Panc1 (cell line): ENCODE measurements around the gene PANK4.

Experiments used
- CTCF ChIP-seq: fragments of 450-650 bp; IDR thresholded peaks from 2 replicates; pipeline ENCODE4 v1.5.1; 2017; ENCODE audit warnings: mild to moderate bottlenecking
- POLR2AphosphoS5 ChIP-seq: IDR thresholded peaks from 2 replicates; pipeline ENCODE4 v1.6.1; 2012; ENCODE audit warnings: mild to moderate bottlenecking, low read depth, low read length, moderate library complexity
- TCF7L2 ChIP-seq: IDR thresholded peaks from 2 replicates; pipeline ENCODE4 v1.6.1; 2011; ENCODE audit warnings: mild to moderate bottlenecking, low read depth, low read length, inconsistent platforms

GRCh38 chr1:2489615-2490014, 36.8 kb downstream of the PANK4 start:
- no peak for TF ChIP-seq CTCF
- TF ChIP-seq TCF7L2 = no peak
- TF ChIP-seq POLR2AphosphoS5 = no peak
